WTC11 (cell line): ENCODE results near the gene SIM2. TPM values are rescaled to one million over a fixed set of nuclear protein-coding genes. Genes with fewer than 3 reads are reported as not detected.
A peak's percentile ranks its signal among the peaks of the same experiment; 100 is the strongest.

Source experiments
- ATAC-seq: fragments of 200-7000 bp; cut with Tn5 transposase; 2 replicates; pipeline ENCODE4 v1.10.0; 2021; ENCODE audit warnings: mild to moderate bottlenecking, moderate library complexity
- CTCF ChIA-PET: fragments of 300-600 bp; sonication (Branson Sonifier 250); formaldehyde crosslinking; loops from one replicate; lab custom pipeline; 2021; ENCODE audit warnings: antibody characterized with exemption; lab: Charles Lee
- POLR2A ChIA-PET: fragments of 350-600 bp; sonication (Branson Sonifier 250); formaldehyde crosslinking; loops from one replicate; lab custom pipeline; 2021; ENCODE audit warnings: antibody characterized with exemption; lab: Charles Lee
- DNase-seq: peaks from one replicate; pipeline ENCODE4 v3.0.0; 2021; ENCODE audit warnings: low spot score
- H3K27ac Mint-ChIP-seq: 2 replicates; pipeline ENCODE4 v1.8.0; 2021; ENCODE audit warnings: mixed read lengths
- H3K27me3 Mint-ChIP-seq: 2 replicates; pipeline ENCODE4 v1.8.0; 2021; ENCODE audit warnings: low read depth, mild to moderate bottlenecking, moderate library complexity, mixed read lengths
- H3K36me3 Mint-ChIP-seq: 2 replicates; pipeline ENCODE4 v1.8.0; 2021; ENCODE audit warnings: mixed read lengths
- H3K4me1 Mint-ChIP-seq: 2 replicates; pipeline ENCODE4 v1.8.0; 2022; ENCODE audit warnings: mixed read lengths
- H3K4me3 Mint-ChIP-seq: 2 replicates; pipeline ENCODE4 v1.8.0; 2021; ENCODE audit warnings: mild to moderate bottlenecking, moderate library complexity, mixed read lengths
- H3K9me3 Mint-ChIP-seq: 2 replicates; pipeline ENCODE4 v1.8.0; 2021; ENCODE audit warnings: mixed read lengths
- CBFB ChIP-seq: sonication (generic); formaldehyde crosslinking; IDR thresholded peaks from 2 replicates; pipeline ENCODE4 v1.8.1; 2022; ENCODE audit warnings: mild to moderate bottlenecking, low read depth, missing genetic modification reagents
- CTCF ChIP-seq: fragments of 200-600 bp; IDR thresholded peaks from 2 replicates; pipeline ENCODE4 v1.8.0; 2022; ENCODE audit warnings: antibody characterized with exemption
- ELF4 ChIP-seq: sonication (generic); formaldehyde crosslinking; IDR thresholded peaks from 2 replicates; pipeline ENCODE4 v1.8.1; 2022; ENCODE audit warnings: low read depth, mild to moderate bottlenecking, moderate library complexity, missing genetic modification reagents
- KAT7 ChIP-seq: sonication (generic); formaldehyde crosslinking; IDR thresholded peaks from 2 replicates; pipeline ENCODE4 v1.8.1; 2023; ENCODE audit warnings: missing genetic modification reagents, mild to moderate bottlenecking, borderline replicate concordance
- NFE2L1 ChIP-seq: sonication (generic); formaldehyde crosslinking; IDR thresholded peaks from 2 replicates; pipeline ENCODE4 v1.8.1; 2023; ENCODE audit warnings: missing genetic modification reagents
- NFYB ChIP-seq: sonication (generic); formaldehyde crosslinking; conservative IDR thresholded peaks from 2 replicates; pipeline ENCODE4 v1.8.0; 2022; ENCODE audit warnings: low read depth, missing genetic modification reagents
- NR2C2 ChIP-seq: sonication (generic); formaldehyde crosslinking; IDR thresholded peaks from 2 replicates; pipeline ENCODE4 v1.8.0; 2022; ENCODE audit warnings: mild to moderate bottlenecking, missing genetic modification reagents
- NR3C1 ChIP-seq: sonication (generic); formaldehyde crosslinking; conservative IDR thresholded peaks from 2 replicates; pipeline ENCODE4 v1.8.1; 2023; ENCODE audit warnings: low read depth, mild to moderate bottlenecking, missing genetic modification reagents
- SMAD4 ChIP-seq: sonication (generic); formaldehyde crosslinking; IDR thresholded peaks from 2 replicates; pipeline ENCODE4 v1.8.0; 2022; ENCODE audit warnings: mild to moderate bottlenecking, missing genetic modification reagents
- SOX15 ChIP-seq: fragments of 250-450 bp; sonication (Bioruptor Pico); IDR thresholded peaks from 2 replicates; pipeline ENCODE4 v1.9.0; 2021; ENCODE audit warnings: mild to moderate bottlenecking
- TCF7 ChIP-seq: sonication (generic); formaldehyde crosslinking; IDR thresholded peaks from 2 replicates; pipeline ENCODE4 v1.8.0; 2022; ENCODE audit warnings: mild to moderate bottlenecking, low read depth, missing genetic modification reagents, moderate library complexity
- TP53 ChIP-seq: sonication (generic); formaldehyde crosslinking; IDR thresholded peaks from 2 replicates; pipeline ENCODE4 v1.8.1; 2023; ENCODE audit warnings: mild to moderate bottlenecking, missing genetic modification reagents
- ZBTB21 ChIP-seq: sonication (generic); formaldehyde crosslinking; IDR thresholded peaks from 2 replicates; pipeline ENCODE4 v1.8.1; 2023; ENCODE audit warnings: mild to moderate bottlenecking, missing genetic modification reagents, borderline replicate concordance
- ZNF121 ChIP-seq: sonication (generic); formaldehyde crosslinking; IDR thresholded peaks from 2 replicates; pipeline ENCODE4 v1.8.0; 2023; ENCODE audit warnings: missing genetic modification reagents
- ZNF317 ChIP-seq: sonication (generic); formaldehyde crosslinking; IDR thresholded peaks from 2 replicates; pipeline ENCODE4 v1.8.1; 2023; ENCODE audit warnings: low read depth, mild to moderate bottlenecking, moderate library complexity, missing genetic modification reagents, borderline replicate concordance
- ZNF396 ChIP-seq: fragments of 250-450 bp; sonication (Bioruptor Pico); IDR thresholded peaks from 2 replicates; pipeline ENCODE4 v1.8.0; 2021; ENCODE audit warnings: mild to moderate bottlenecking, moderate library complexity, borderline replicate concordance
- ZNF512 ChIP-seq: sonication (generic); formaldehyde crosslinking; IDR thresholded peaks from 2 replicates; pipeline ENCODE4 v1.8.1; 2022; ENCODE audit warnings: missing genetic modification reagents, borderline replicate concordance
- total RNA-seq: library from RNA; stranded (reverse); gene quantifications from 3 replicates; pipeline ENCODE4 v1.2.3, GENCODE V29; 2021
- TF ChIP-seq, protein P1 (sequence below): sonication (generic); formaldehyde crosslinking; IDR thresholded peaks from 2 replicates; pipeline ENCODE4 v1.8.0; 2023; ENCODE audit warnings: missing genetic modification reagents, mild to moderate bottlenecking, borderline replicate concordance
- TF ChIP-seq, protein P2 (sequence below): fragments of 250-450 bp; sonication (Bioruptor Pico); IDR thresholded peaks from 2 replicates; pipeline ENCODE4 v1.9.0; 2021; ENCODE audit warnings: mild to moderate bottlenecking
- TF ChIP-seq, protein P3 (sequence below): sonication (generic); formaldehyde crosslinking; IDR thresholded peaks from 2 replicates; pipeline ENCODE4 v1.8.0; 2023; ENCODE audit warnings: missing genetic modification reagents
- TF ChIP-seq, protein P4 (sequence below): sonication (generic); formaldehyde crosslinking; IDR thresholded peaks from 2 replicates; pipeline ENCODE4 v1.8.1; 2023; ENCODE audit warnings: mild to moderate bottlenecking, missing genetic modification reagents

Gene SIM2
- total RNA-seq, 1 experiment from 2014 or later: 0.17 TPM

DNA sequence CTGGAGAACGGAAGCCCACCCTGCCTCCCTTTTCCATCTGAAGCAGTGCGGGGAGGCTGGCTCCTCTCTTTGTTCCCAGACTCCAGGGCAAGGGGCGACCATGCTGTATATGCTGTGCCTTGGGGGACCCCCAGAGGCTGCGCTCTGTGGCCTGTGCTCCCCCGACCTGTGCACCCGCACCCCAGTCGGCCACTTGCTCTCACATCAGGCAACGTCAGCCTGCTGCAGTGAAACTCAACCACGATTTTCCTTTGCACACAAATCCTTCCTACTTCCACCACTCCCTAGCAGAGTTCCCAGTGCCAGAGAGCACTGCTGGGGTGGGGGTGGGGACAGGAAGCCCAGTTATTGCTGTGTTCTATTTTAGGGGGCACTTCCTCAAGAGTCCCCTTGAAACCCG, 52.5 kb downstream of the SIM2 start:
- ATAC-seq (no peak), DNase-seq (no peak)
- Mint-ChIP-seq H3K27me3 (peaks cover 30% of the 10 kb centered on the region), H3K36me3 (no peaks in the 10 kb centered on the region), H3K9me3 (no peaks in the 10 kb centered on the region), H3K27ac (peak overlapping the region; percentile 78), H3K4me3 (no peak overlapping the region), H3K4me1 (peaks cover 57% of the 10 kb centered on the region)
- ChIA-PET CTCF (no interaction called here), POLR2A (no interaction called here)
- TF ChIP-seq ZNF317 (CRISPR knock-in tag): no peak
- TF ChIP-seq TP53 (CRISPR knock-in tag): peak; percentile 49; the same call in 1 of the 2 replicates

DNA sequence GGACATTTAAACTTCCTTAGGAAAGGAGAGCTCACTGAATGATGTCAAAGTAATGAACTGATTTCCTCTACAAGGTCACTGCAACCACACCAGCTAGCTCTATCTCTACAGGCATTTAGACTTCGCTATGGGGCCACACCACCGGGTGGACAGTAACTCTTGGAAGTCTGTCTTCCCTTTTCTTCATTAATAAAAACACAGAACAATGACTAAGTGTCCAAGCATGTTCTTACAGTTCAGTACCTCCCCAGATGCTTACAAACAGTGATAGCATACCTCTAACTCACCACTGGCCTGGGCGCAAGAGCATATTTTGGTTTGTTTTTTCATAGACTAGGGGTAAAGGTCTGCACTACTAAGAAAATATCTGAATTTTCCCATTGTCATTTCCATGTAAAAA, 54.6 kb downstream of the SIM2 start:
- no peak overlapping the region for H3K27ac Mint-ChIP-seq
- ChIA-PET CTCF (interaction anchor here (1.7 to 3.1 kb wide), 2 partner anchors 101 to 164 kb away, joined by 6 to 15 read pairs; no protein-coding TSS in a partner anchor), POLR2A (no interaction called here)
- TF ChIP-seq SOX15 (CRISPR knock-in tag) (no peak), KAT7 (CRISPR knock-in tag) (no peak), ZNF396 (CRISPR knock-in tag) (no peak), NR2C2 (CRISPR knock-in tag) (no peak), CBFB (no peak), CTCF (no peak), ZBTB21 (CRISPR knock-in tag) (no peak), ZNF512 (CRISPR knock-in tag) (no peak), ZNF121 (CRISPR knock-in tag) (no peak), TCF7 (CRISPR knock-in tag) (no peak), TP53 (CRISPR knock-in tag) (no peak), NR3C1 (no peak), NFYB (CRISPR knock-in tag) (no peak), NFE2L1 (no peak), ELF4 (CRISPR knock-in tag) (no peak), SMAD4 (CRISPR knock-in tag) (no peak)
- TF ChIP-seq, protein P1, sequence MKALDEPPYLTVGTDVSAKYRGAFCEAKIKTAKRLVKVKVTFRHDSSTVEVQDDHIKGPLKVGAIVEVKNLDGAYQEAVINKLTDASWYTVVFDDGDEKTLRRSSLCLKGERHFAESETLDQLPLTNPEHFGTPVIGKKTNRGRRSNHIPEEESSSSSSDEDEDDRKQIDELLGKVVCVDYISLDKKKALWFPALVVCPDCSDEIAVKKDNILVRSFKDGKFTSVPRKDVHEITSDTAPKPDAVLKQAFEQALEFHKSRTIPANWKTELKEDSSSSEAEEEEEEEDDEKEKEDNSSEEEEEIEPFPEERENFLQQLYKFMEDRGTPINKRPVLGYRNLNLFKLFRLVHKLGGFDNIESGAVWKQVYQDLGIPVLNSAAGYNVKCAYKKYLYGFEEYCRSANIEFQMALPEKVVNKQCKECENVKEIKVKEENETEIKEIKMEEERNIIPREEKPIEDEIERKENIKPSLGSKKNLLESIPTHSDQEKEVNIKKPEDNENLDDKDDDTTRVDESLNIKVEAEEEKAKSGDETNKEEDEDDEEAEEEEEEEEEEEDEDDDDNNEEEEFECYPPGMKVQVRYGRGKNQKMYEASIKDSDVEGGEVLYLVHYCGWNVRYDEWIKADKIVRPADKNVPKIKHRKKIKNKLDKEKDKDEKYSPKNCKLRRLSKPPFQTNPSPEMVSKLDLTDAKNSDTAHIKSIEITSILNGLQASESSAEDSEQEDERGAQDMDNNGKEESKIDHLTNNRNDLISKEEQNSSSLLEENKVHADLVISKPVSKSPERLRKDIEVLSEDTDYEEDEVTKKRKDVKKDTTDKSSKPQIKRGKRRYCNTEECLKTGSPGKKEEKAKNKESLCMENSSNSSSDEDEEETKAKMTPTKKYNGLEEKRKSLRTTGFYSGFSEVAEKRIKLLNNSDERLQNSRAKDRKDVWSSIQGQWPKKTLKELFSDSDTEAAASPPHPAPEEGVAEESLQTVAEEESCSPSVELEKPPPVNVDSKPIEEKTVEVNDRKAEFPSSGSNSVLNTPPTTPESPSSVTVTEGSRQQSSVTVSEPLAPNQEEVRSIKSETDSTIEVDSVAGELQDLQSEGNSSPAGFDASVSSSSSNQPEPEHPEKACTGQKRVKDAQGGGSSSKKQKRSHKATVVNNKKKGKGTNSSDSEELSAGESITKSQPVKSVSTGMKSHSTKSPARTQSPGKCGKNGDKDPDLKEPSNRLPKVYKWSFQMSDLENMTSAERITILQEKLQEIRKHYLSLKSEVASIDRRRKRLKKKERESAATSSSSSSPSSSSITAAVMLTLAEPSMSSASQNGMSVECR (CRISPR knock-in tag): no peak
- TF ChIP-seq, protein P2, sequence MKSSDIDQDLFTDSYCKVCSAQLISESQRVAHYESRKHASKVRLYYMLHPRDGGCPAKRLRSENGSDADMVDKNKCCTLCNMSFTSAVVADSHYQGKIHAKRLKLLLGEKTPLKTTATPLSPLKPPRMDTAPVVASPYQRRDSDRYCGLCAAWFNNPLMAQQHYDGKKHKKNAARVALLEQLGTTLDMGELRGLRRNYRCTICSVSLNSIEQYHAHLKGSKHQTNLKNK (CRISPR knock-in tag): no peak
- TF ChIP-seq, protein P3, sequence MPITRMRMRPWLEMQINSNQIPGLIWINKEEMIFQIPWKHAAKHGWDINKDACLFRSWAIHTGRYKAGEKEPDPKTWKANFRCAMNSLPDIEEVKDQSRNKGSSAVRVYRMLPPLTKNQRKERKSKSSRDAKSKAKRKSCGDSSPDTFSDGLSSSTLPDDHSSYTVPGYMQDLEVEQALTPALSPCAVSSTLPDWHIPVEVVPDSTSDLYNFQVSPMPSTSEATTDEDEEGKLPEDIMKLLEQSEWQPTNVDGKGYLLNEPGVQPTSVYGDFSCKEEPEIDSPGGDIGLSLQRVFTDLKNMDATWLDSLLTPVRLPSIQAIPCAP (CRISPR knock-in tag): no peak
- TF ChIP-seq, protein P4, sequence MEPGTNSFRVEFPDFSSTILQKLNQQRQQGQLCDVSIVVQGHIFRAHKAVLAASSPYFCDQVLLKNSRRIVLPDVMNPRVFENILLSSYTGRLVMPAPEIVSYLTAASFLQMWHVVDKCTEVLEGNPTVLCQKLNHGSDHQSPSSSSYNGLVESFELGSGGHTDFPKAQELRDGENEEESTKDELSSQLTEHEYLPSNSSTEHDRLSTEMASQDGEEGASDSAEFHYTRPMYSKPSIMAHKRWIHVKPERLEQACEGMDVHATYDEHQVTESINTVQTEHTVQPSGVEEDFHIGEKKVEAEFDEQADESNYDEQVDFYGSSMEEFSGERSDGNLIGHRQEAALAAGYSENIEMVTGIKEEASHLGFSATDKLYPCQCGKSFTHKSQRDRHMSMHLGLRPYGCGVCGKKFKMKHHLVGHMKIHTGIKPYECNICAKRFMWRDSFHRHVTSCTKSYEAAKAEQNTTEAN: no peak
- peaks cover 52% of the 10 kb centered on the region for H3K4me1 Mint-ChIP-seq
- no peaks in the 10 kb centered on the region for H3K9me3 Mint-ChIP-seq
- H3K36me3 Mint-ChIP-seq: no peaks in the 10 kb centered on the region
- no peak for DNase-seq
- peaks cover 16% of the 10 kb centered on the region for H3K27me3 Mint-ChIP-seq
- no peak overlapping the region for H3K4me3 Mint-ChIP-seq
- ATAC-seq: no peak
